ENCODE data around the gene TEX38.

- TF ChIP-seq POLR2A (IDR thresholded peaks at IDR 0.05): no peak
- TF ChIP-seq CTCF (IDR thresholded peaks at IDR 0.05): no peak
Measured at GRCh38 chr1:46689897-46690296, 18.2 kb downstream of the TEX38 start.
